CD4-positive, alpha-beta T cell (primary cell): ENCODE data around the gene PRTG. TPM values are rescaled to one million over a fixed set of nuclear protein-coding genes. Genes with fewer than 3 reads are reported as not detected.
A peak's percentile ranks its signal among the peaks of the same experiment; 100 is the strongest.

Experiments
- ATAC-seq: fragments of 200-7000 bp; cut with Tn5 transposase; one replicate; pipeline ENCODE4 v1.10.0; 2022; ENCODE audit warnings: mild to moderate bottlenecking; ENCODE audit not compliant: poor library complexity
- CTCF ChIA-PET: fragments of 350-600 bp; sonication (Branson Sonifier 250); formaldehyde crosslinking; loops from one replicate; lab custom pipeline; 2021; ENCODE audit warnings: antibody characterized with exemption, inconsistent platforms; lab: Charles Lee
- POLR2A ChIA-PET: fragments of 350-600 bp; sonication (Branson Sonifier 250); formaldehyde crosslinking; loops from one replicate; lab custom pipeline; 2021; ENCODE audit warnings: antibody characterized with exemption, inconsistent platforms; lab: Charles Lee
- DNase-seq, 14 experiments: peaks; one replicate each; pipeline ENCODE4 v3.0.0-alpha.2; 2013 to 2020; ENCODE audit warnings: mixed read lengths in 2 of 14
- H3K27ac ChIP-seq, 2 donors: one replicate each; pipeline versions ENCODE4 v1.5.1 to v1.7.0; 2013; ENCODE audit warnings: low read length in 2 of 2, low read depth in 1 of 2, mild to moderate bottlenecking in 1 of 2
- H3K27me3 ChIP-seq, 2 experiments: 1 replicate in 1 of 2; 2 replicates in 1 of 2; pipeline versions ENCODE4 v1.6.1 to v1.7.0; 2013; ENCODE audit warnings: low read length in 2 of 2, control low read depth in 1 of 2, mild to moderate bottlenecking in 1 of 2, moderate library complexity in 1 of 2; ENCODE audit not compliant: insufficient read depth in 2 of 2, control insufficient read depth in 1 of 2
- H3K36me3 ChIP-seq: one replicate; pipeline ENCODE4 v1.6.1; 2013; ENCODE audit warnings: low read length, control low read depth; ENCODE audit not compliant: insufficient read depth
- H3K4me1 ChIP-seq: one replicate; pipeline ENCODE4 v1.6.1; 2013; ENCODE audit warnings: low read length, control low read depth; ENCODE audit not compliant: insufficient read depth
- H3K4me3 ChIP-seq: one replicate; pipeline ENCODE4 v1.5.1; 2013; ENCODE audit warnings: mild to moderate bottlenecking, low read length, moderate library complexity
- H3K9me3 ChIP-seq, 2 experiments: 1 replicate in 1 of 2; 2 replicates in 1 of 2; pipeline versions ENCODE4 v1.6.1 to v1.7.0; 2013; ENCODE audit warnings: low read length in 2 of 2, mild to moderate bottlenecking in 2 of 2, control low read depth in 1 of 2, moderate library complexity in 1 of 2; ENCODE audit not compliant: control insufficient read depth in 1 of 2, insufficient read depth in 1 of 2
- H3K27ac Mint-ChIP-seq: one replicate; pipeline ENCODE4 v1.8.0; 2020; ENCODE audit warnings: mixed read lengths
- H3K27me3 Mint-ChIP-seq: one replicate; pipeline ENCODE4 v1.8.0; 2021; ENCODE audit warnings: mixed read lengths
- H3K36me3 Mint-ChIP-seq: one replicate; pipeline ENCODE4 v1.8.0; 2021; ENCODE audit warnings: low read depth, mixed read lengths
- H3K4me1 Mint-ChIP-seq: one replicate; pipeline ENCODE4 v1.8.0; 2021; ENCODE audit warnings: low read depth, mixed read lengths
- H3K4me3 Mint-ChIP-seq: one replicate; pipeline ENCODE4 v1.8.0; 2020; ENCODE audit warnings: mild to moderate bottlenecking, mixed read lengths
- H3K9me3 Mint-ChIP-seq: one replicate; pipeline ENCODE4 v1.8.0; 2020; ENCODE audit warnings: mixed read lengths
- intact Hi-C, 2 experiments: fragments of 100-400 bp; cut with DNase I in 1 of 2; cut with micrococcal nuclease in 1 of 2; formaldehyde crosslinking; loops; one replicate each; pipeline versions ENCODE4 v1.15.1 to v1.9.0; 2023 to 2025; cut with DNase I, micrococcal nuclease
- polyA plus RNA-seq, 2 donors: library from polyadenylated mRNA; unstranded; fragments of 120-200 nt; gene quantifications; one replicate each; pipeline ENCODE4 v1.2.1, GENCODE V29; 2013
- total RNA-seq, 174 experiments: library from RNA in 2 of 174; stranded (reverse) in 2 of 174; gene quantifications; one replicate each; pipeline ENCODE4 v1.2.3 and lab custom pipeline; 2021 to 2026
- TF ChIP-seq, protein P1 (sequence below): fragments of 200-600 bp; IDR thresholded peaks from one replicate; pipeline ENCODE4 v1.8.0; 2022; ENCODE audit warnings: antibody characterized with exemption, mild to moderate bottlenecking

The PRTG gene, protein sequence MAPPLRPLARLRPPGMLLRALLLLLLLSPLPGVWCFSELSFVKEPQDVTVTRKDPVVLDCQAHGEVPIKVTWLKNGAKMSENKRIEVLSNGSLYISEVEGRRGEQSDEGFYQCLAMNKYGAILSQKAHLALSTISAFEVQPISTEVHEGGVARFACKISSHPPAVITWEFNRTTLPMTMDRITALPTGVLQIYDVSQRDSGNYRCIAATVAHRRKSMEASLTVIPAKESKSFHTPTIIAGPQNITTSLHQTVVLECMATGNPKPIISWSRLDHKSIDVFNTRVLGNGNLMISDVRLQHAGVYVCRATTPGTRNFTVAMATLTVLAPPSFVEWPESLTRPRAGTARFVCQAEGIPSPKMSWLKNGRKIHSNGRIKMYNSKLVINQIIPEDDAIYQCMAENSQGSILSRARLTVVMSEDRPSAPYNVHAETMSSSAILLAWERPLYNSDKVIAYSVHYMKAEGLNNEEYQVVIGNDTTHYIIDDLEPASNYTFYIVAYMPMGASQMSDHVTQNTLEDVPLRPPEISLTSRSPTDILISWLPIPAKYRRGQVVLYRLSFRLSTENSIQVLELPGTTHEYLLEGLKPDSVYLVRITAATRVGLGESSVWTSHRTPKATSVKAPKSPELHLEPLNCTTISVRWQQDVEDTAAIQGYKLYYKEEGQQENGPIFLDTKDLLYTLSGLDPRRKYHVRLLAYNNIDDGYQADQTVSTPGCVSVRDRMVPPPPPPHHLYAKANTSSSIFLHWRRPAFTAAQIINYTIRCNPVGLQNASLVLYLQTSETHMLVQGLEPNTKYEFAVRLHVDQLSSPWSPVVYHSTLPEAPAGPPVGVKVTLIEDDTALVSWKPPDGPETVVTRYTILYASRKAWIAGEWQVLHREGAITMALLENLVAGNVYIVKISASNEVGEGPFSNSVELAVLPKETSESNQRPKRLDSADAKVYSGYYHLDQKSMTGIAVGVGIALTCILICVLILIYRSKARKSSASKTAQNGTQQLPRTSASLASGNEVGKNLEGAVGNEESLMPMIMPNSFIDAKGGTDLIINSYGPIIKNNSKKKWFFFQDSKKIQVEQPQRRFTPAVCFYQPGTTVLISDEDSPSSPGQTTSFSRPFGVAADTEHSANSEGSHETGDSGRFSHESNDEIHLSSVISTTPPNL
- total RNA-seq (not detected), total RNA-seq (lab: John Stamatoyannopoulos, UW) (0 to 0.36 (median 0) reads per million in 172 experiments)
- not detected for polyA plus RNA-seq (2013, experiment 1 of 2)
- polyA plus RNA-seq (2013, experiment 2 of 2): 0.08 TPM

DNA sequence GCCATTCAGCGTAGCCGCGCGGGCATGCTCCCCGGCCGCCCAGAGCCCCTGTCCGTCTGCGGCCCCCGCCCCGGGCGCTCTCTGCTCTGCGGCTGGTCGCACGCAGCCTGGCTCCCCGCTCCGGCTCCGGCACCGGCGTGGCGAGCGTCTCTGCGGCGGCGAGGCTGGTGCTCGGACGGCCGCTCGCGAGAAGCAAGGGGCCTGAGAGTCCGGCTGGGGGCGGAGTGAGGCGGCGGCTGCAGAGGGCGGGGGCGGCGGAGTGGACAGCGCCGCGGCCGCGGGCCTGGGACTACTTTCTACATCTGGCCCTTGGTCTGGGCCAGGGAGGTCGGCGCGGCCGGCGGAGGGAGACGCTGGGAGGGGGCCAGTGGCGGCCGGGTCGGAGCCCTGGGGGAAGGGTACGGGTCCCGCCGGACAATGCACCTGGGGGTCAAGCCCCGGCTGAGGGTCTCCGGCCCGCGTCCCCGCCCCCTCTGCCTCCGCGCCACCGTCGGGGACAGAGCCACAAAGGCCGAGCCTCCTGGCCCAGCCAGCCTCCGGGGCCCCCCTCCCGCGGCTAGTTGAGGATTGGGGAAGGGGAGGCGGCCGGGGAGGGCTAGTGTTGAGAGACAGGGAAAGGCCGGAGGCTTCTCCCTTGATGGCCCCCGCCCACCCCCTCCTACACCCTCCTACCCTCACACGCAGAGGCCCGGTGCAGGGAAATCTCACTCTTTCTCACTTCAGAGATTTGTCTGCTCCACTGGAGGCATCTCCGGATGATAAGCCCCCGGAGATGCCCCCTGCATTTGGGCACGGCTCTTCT, at the start of gene PRTG:
Gene PRTG (minus strand): TSS at position 226 of the 802 bp plus-strand sequence. CDS start 221 bp downstream, at position 5.
- no peaks in the 10 kb centered on the region for H3K4me1 Mint-ChIP-seq
- no peaks in the 10 kb centered on the region for H3K9me3 Mint-ChIP-seq
- Histone ChIP-seq H3K4me3 (peak within 1 kb of the TSS; percentile 39), H3K27me3 (peaks cover 35 to 55% of the 10 kb centered on the region in 2 experiments), H3K9me3 (no peaks in the 10 kb centered on the region), H3K4me1 (peaks cover 16% of the 10 kb centered on the region), H3K27ac (no peak within 1 kb of the TSS), H3K36me3 (no peaks in the 10 kb centered on the region)
- ChIA-PET POLR2A (no interaction called here), CTCF (no interaction called here)
- H3K27me3 Mint-ChIP-seq: peaks cover 25% of the 10 kb centered on the region
- H3K36me3 Mint-ChIP-seq: no peaks in the 10 kb centered on the region
- ATAC-seq (no peak), DNase-seq (no peak)
- peak within 1 kb of the TSS; percentile 81 for H3K4me3 Mint-ChIP-seq
- H3K27ac Mint-ChIP-seq: no peak within 1 kb of the TSS
- TF ChIP-seq, protein P1, sequence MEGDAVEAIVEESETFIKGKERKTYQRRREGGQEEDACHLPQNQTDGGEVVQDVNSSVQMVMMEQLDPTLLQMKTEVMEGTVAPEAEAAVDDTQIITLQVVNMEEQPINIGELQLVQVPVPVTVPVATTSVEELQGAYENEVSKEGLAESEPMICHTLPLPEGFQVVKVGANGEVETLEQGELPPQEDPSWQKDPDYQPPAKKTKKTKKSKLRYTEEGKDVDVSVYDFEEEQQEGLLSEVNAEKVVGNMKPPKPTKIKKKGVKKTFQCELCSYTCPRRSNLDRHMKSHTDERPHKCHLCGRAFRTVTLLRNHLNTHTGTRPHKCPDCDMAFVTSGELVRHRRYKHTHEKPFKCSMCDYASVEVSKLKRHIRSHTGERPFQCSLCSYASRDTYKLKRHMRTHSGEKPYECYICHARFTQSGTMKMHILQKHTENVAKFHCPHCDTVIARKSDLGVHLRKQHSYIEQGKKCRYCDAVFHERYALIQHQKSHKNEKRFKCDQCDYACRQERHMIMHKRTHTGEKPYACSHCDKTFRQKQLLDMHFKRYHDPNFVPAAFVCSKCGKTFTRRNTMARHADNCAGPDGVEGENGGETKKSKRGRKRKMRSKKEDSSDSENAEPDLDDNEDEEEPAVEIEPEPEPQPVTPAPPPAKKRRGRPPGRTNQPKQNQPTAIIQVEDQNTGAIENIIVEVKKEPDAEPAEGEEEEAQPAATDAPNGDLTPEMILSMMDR: no peak
- intact Hi-C loops: no loop called here

DNA sequence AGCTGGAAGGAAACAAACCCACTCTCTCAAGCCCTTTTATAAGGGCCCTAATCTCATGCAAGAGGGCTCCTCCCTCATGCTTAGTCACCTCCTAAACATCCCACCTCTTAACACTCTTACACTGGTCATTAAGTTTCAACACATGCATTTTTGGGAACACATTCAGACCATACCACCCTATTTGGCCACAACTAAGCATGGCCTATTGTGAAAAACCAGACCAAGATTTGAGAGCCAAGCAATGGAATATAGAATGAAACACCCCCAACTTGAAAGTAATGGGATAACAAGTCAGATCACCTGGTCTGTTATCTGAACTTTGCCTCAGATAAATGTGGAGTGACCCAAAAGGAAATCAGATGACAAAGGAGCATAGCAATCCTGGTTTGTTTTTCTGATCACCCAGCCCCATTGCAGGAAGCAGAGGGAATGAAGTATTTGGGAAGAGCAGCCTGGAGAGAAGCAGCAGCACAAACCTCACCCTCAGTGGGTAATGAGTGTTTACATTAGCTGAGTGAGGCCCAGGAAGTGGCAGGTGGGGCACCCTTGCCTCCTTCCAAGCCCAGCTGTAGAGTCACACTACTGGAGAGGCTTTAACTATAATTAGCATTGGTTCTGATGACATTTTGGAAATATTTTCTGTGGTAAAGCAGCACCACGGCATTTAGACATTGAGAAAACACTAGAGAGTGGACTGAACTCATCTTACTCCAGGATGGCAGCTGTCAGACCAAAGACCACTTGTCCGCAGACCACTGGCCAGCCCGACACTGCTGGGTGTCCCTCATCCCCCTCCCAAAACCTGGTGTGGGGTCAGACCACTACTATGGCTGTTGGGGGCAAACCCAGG, 48.8 kb upstream of the PRTG start:
- H3K36me3 Mint-ChIP-seq: no peaks in the 10 kb centered on the region
- TF ChIP-seq, protein P1: no peak
- H3K4me1 Mint-ChIP-seq: no peaks in the 10 kb centered on the region
- H3K4me1 ChIP-seq: no peaks in the 10 kb centered on the region
- no peak overlapping the region for H3K4me3 ChIP-seq
- no peak for ATAC-seq
- H3K4me3 Mint-ChIP-seq: no peak overlapping the region
- H3K36me3 ChIP-seq: no peaks in the 10 kb centered on the region
- H3K9me3 ChIP-seq: peaks cover 0 to 12% of the 10 kb centered on the region in 2 experiments
- POLR2A ChIA-PET: no interaction called here
- peaks cover 16% of the 10 kb centered on the region for H3K27me3 Mint-ChIP-seq
- peaks cover 0 to 7% of the 10 kb centered on the region in 2 experiments for H3K27me3 ChIP-seq
- no peak overlapping the region for H3K27ac ChIP-seq
- CTCF ChIA-PET: no interaction called here
- H3K9me3 Mint-ChIP-seq: peaks cover 3% of the 10 kb centered on the region
- intact Hi-C loops: no loop called here
- DNase-seq: no peak
- H3K27ac Mint-ChIP-seq: no peak overlapping the region
